GM12878 (cell line): ENCODE results near the gene MSMB. TPM values are rescaled to one million over a fixed set of nuclear protein-coding genes. Genes with fewer than 3 reads are reported as not detected.

ENCODE experiments used
- ATAC-seq: fragments of 200-7000 bp; cut with Tn5 transposase; 3 replicates; pipeline ENCODE4 v1.9.1; 2020; ENCODE audit warnings: mild to moderate bottlenecking, moderate library complexity
- BruUV-seq: library from RNA; stranded (reverse); fragments of 400-500 nt; replicated peaks from 2 replicates; lab custom pipeline; 2021; lab: Mats Ljungman, UMichigan
- CTCF ChIA-PET: fragments of 300-600 bp; sonication (Branson Sonifier 250); formaldehyde crosslinking; extraction: SDS; loops from one replicate; lab custom pipeline; 2021; ENCODE audit warnings: inconsistent platforms; lab: Yijun Ruan, JAX
- POLR2A ChIA-PET: fragments of 350-600 bp; formaldehyde crosslinking; extraction: SDS; loops from one replicate; lab custom pipeline; 2021; ENCODE audit warnings: inconsistent platforms; lab: Charles Lee
- RAD21 ChIA-PET: fragments of 300-600 bp; sonication (Branson Sonifier 250); formaldehyde crosslinking; loops from one replicate; lab custom pipeline; 2023; ENCODE audit warnings: antibody characterized with exemption; ENCODE audit not compliant: unreplicated experiment; lab: Charles Lee
- SMC1A ChIA-PET: fragments of 300-600 bp; sonication (Branson Sonifier 250); formaldehyde crosslinking; loops from one replicate; lab custom pipeline; 2023; ENCODE audit not compliant: unreplicated experiment, uncharacterized antibody; lab: Charles Lee
- DNase-seq: peaks from one replicate; pipeline ENCODE4 v3.0.0-alpha.2; 2011; ENCODE audit warnings: low read depth, low spot score
- FAIRE-seq: peaks from 3 replicates; lab custom pipeline; 2011; peaks lifted over from hg19 to GRCh38; lab: Jason Lieb, UNC
- H2AFZ ChIP-seq: 2 replicates; pipeline ENCODE4 v1.6.0; 2011; ENCODE audit warnings: low read depth, low read length, control low read depth; ENCODE audit not compliant: control insufficient read depth
- H3K27ac ChIP-seq: 2 replicates; pipeline ENCODE4 v1.5.1; 2011; ENCODE audit warnings: control low read depth; ENCODE audit not compliant: control insufficient read depth, insufficient read depth
- H3K27me3 ChIP-seq, 2 experiments: replicated peaks in 1 of 2; 2 replicates each; pipeline versions ENCODE4 v1.6.0 to v1.6.1; 2011; ENCODE audit warnings: low read length in 1 of 2; ENCODE audit not compliant: control insufficient read depth in 2 of 2, insufficient read depth in 2 of 2
- H3K36me3 ChIP-seq, 2 experiments: 2 replicates each; pipeline ENCODE4 v1.5.1; 2011; ENCODE audit warnings: low read length in 1 of 2; ENCODE audit not compliant: control insufficient read depth in 2 of 2, insufficient read depth in 2 of 2
- H3K4me1 ChIP-seq: 2 replicates; pipeline ENCODE4 v1.6.1; 2011; ENCODE audit warnings: mild to moderate bottlenecking, low read length, moderate library complexity, mixed read lengths; ENCODE audit not compliant: control insufficient read depth, insufficient read depth
- H3K4me2 ChIP-seq: 2 replicates; pipeline ENCODE4 v1.6.0; 2011; ENCODE audit warnings: control low read depth; ENCODE audit not compliant: control insufficient read depth, insufficient read depth
- H3K4me3 ChIP-seq: fragments of 200-600 bp; sonication (generic); 2 replicates; pipeline ENCODE4 v1.5.1; 2016
- H3K79me2 ChIP-seq: 2 replicates; pipeline ENCODE4 v1.6.0; 2011; ENCODE audit warnings: low read length; ENCODE audit not compliant: control insufficient read depth, insufficient read depth
- H3K9ac ChIP-seq: 2 replicates; pipeline ENCODE4 v1.8.0; 2011; ENCODE audit warnings: low read length, control low read depth, mixed read lengths; ENCODE audit not compliant: control insufficient read depth, insufficient read depth
- H3K9me3 ChIP-seq: replicated peaks from 3 replicates; pipeline ENCODE4 v1.5.1; 2011; ENCODE audit warnings: mild to moderate bottlenecking, low read length; ENCODE audit not compliant: control insufficient read depth, insufficient read depth
- H4K20me1 ChIP-seq: 2 replicates; pipeline ENCODE4 v1.6.0; 2011; ENCODE audit not compliant: control insufficient read depth, insufficient read depth
- ASH2L ChIP-seq: fragments of 300-600, 200-600 bp; sonication (generic); IDR thresholded peaks from 2 replicates; pipeline ENCODE4 v1.6.1; 2017; ENCODE audit warnings: low read depth, mild to moderate bottlenecking, borderline replicate concordance
- CEBPB ChIP-seq, 2 experiments: fragments of 150-350 bp in 1 of 2; IDR thresholded peaks; 2 replicates each; pipeline ENCODE4 v1.6.1; 2012 to 2014; ENCODE audit warnings: low read depth in 2 of 2, low read length in 2 of 2, borderline replicate concordance in 1 of 2, inconsistent platforms in 1 of 2
- EED ChIP-seq: sonication (generic); IDR thresholded peaks from 2 replicates; pipeline ENCODE4 v1.6.1; 2016; ENCODE audit warnings: antibody characterized with exemption, low read depth
- EGR1 ChIP-seq, 2 experiments: IDR thresholded peaks; 1 replicate in 1 of 2; 2 replicates in 1 of 2; pipeline ENCODE4 v1.6.1; 2011 to 2012; ENCODE audit warnings: low read depth in 2 of 2, low read length in 2 of 2, borderline replicate concordance in 1 of 2, mild to moderate bottlenecking in 1 of 2, moderate library complexity in 1 of 2
- ESRRA ChIP-seq: IDR thresholded peaks from 2 replicates; pipeline ENCODE4 v1.6.1; 2012; ENCODE audit warnings: mild to moderate bottlenecking, low read length, improper control_type of control experiment
- FOS ChIP-seq: IDR thresholded peaks from 3 replicates; pipeline ENCODE4 v1.6.1; 2011; ENCODE audit warnings: borderline replicate concordance; ENCODE audit not compliant: insufficient read length; ENCODE audit errors: extremely low read depth
- NFIC ChIP-seq: IDR thresholded peaks from 2 replicates; pipeline ENCODE4 v1.6.1; 2012; ENCODE audit warnings: low read depth, mild to moderate bottlenecking, inconsistent platforms, low read length, moderate library complexity
- NFYB ChIP-seq: IDR thresholded peaks from 2 replicates; pipeline ENCODE4 v1.6.1; 2011; ENCODE audit warnings: low read depth, mild to moderate bottlenecking, low read length, improper control_type of control experiment, moderate library complexity; ENCODE audit not compliant: insufficient read depth
- NKRF ChIP-seq: fragments of 450-650 bp; conservative IDR thresholded peaks from 2 replicates; pipeline ENCODE4 v1.6.1; 2017; ENCODE audit warnings: mild to moderate bottlenecking, moderate library complexity
- PBX3 ChIP-seq: IDR thresholded peaks from 2 replicates; pipeline ENCODE4 v1.6.1; 2011; ENCODE audit warnings: mild to moderate bottlenecking, low read depth, low read length, moderate library complexity; ENCODE audit not compliant: insufficient replicate concordance
- SMAD1 ChIP-seq: fragments of 450-650 bp; IDR thresholded peaks from 2 replicates; pipeline ENCODE4 v1.6.1; 2018; ENCODE audit warnings: mild to moderate bottlenecking, low read depth; ENCODE audit not compliant: partially characterized antibody
- WGBS: methylation state at CpG from one replicate; pipeline ENCODE4 v1.1.6; 2016; ENCODE audit warnings: low lambda C conversion rate; ENCODE audit not compliant: insufficient replicate concordance, insufficient coverage; ENCODE audit errors: missing lambda C conversion rate; 5-methylcytosine and 5-hydroxymethylcytosine counted together
- in situ Hi-C: fragments of 300-500 bp; cut with MboI; formaldehyde crosslinking; loops from 9 replicates; pipeline ENCODE4 v1.14.3; 2018; ENCODE audit warnings: mixed read lengths
- intact Hi-C: fragments of 100-400 bp; cut with micrococcal nuclease; formaldehyde crosslinking; loops from one replicate; pipeline ENCODE4 v1.14.2; 2022; ENCODE audit not compliant: unreplicated experiment
- polyA plus RNA-seq, 11 experiments: library from polyadenylated mRNA; depleted of rRNA in 4 of 11; unstranded in 6 of 11; stranded (reverse) in 5 of 11; fragments of >200 nt; fragmentation: Nextera tagmentation in 4 of 11; fragmentation: Illumina TruSeq in 1 of 11; extraction: Ambion mirVana in 4 of 11; extraction: Trizol in 1 of 11; gene quantifications; 1 replicate in 1 of 11; 2 replicates in 10 of 11; pipeline versions ENCODE4 v1.2.1 to v1.2.3, GENCODE V29; 2011 to 2016; ENCODE audit warnings: inconsistent platforms in 2 of 11, missing spikeins in 2 of 11, low read depth in 1 of 11
- total RNA-seq, 4 experiments: library from RNA; depleted of rRNA in 3 of 4; stranded (reverse); fragments of >200 nt in 3 of 4; fragmentation: Illumina TruSeq in 1 of 4; extraction: Trizol in 1 of 4; gene quantifications; 2 replicates each; pipeline versions ENCODE4 v1.2.1 to v1.2.3, GENCODE V29; 2013 to 2021

Gene MSMB
- total and polyA plus RNA-seq, 10 of the 15 experiments (the other 5 are each of a cell fraction or from before 2014, with no cell fraction given), result not detected

GRCh38 chr10:46057038-46057437 is 11.0 kb upstream of the MSMB start:
- ATAC-seq, result no peak
- Histone ChIP-seq H3K4me1 (no peaks in the 10 kb centered on the region), H3K4me2 (no peak overlapping the region), H3K36me3 (no peaks in the 10 kb centered on the region), H3K9ac (no peak overlapping the region), H4K20me1 (no peaks in the 10 kb centered on the region), H3K9me3 (no peaks in the 10 kb centered on the region)
- SMC1A ChIA-PET, result no interaction called here
- BruUV-seq, result no TSS peak
- CTCF ChIA-PET, result no interaction called here
- RAD21 ChIA-PET, result no interaction called here
- in situ Hi-C loops, result no loop called here
- no peak for TF ChIP-seq SMAD1
- TF ChIP-seq, all 136 proteins: peak for 0
- POLR2A ChIA-PET, result no interaction called here
- no peak overlapping the region for H3K27ac ChIP-seq
- no peak overlapping the region for H3K4me3 ChIP-seq
- H3K79me2 ChIP-seq, result no peaks in the 10 kb centered on the region
- intact Hi-C loops, result no loop called here
- FAIRE-seq, result no peak
- DNase-seq, result no peak
- no peak overlapping the region for H2AFZ ChIP-seq
- peaks cover 0 to 2% of the 10 kb centered on the region in 2 experiments; a peak in 2 of 4 replicates for H3K27me3 ChIP-seq

- H3K36me3 ChIP-seq, result no peaks in the 10 kb centered on the region
- no peak overlapping the region for H3K9ac ChIP-seq
- SMC1A ChIA-PET, result no interaction called here
- DNase-seq (no peak), FAIRE-seq (no peak), ATAC-seq (no peak)
- RAD21 ChIA-PET, result no interaction called here
- H3K4me1 ChIP-seq, result no peaks in the 10 kb centered on the region
- H4K20me1 ChIP-seq, result no peaks in the 10 kb centered on the region
- in situ Hi-C loops, result no loop called here
- no peak overlapping the region for H3K4me3 ChIP-seq
- no peaks in the 10 kb centered on the region for H3K79me2 ChIP-seq
- WGBS, result 47% methylated on average over 4 of the region's 4 CpGs
- POLR2A ChIA-PET, result interaction anchor here (0.5 kb wide), 1 partner anchor 27 kb away, joined by 3 read pairs; no protein-coding TSS in a partner anchor
- H3K9me3 ChIP-seq, result no peaks in the 10 kb centered on the region
- CTCF ChIA-PET, result no interaction called here
- BruUV-seq, result no TSS peak
- intact Hi-C loops, result no loop called here
- H3K4me2 ChIP-seq, result no peak overlapping the region
- H3K27ac ChIP-seq, result no peak overlapping the region
- peaks cover 0 to 2% of the 10 kb centered on the region in 2 experiments; a peak in 2 of 4 replicates for H3K27me3 ChIP-seq
- H2AFZ ChIP-seq, result no peak overlapping the region
- TF ChIP-seq ESRRA (no peak), EED (no peak), NFIC (no peak), NFYB (no peak), CEBPB (IDR thresholded peaks at IDR 0.05; ENCODE audit: borderline replicate concordance in 1 of 2, low read depth in 2 of 2, low read length in 2 of 2) (no peak), PBX3 (no peak), NKRF (no peak), FOS (no peak), ASH2L (no peak), EGR1 (IDR thresholded peaks at IDR 0.05; ENCODE audit: borderline replicate concordance in 1 of 2, low read depth in 2 of 2, low read length in 2 of 2) (no peak)
Observed at GRCh38 chr10:46055771-46056170, 9.7 kb upstream of the MSMB start.
